Measurements from ENCODE around the gene JHY. TPM values are rescaled to one million over a fixed set of nuclear protein-coding genes. Genes with fewer than 3 reads are reported as not detected.

Gene JHY
- total RNA-seq, 1 experiment from 2014 or later, result 3.1 TPM

- in situ Hi-C loops (cut with HindIII; ENCODE audit: low pct_unique_long_range_greater_than_20kb, low sequenced_read_pairs), result no loop called here
- DNase-seq (ENCODE audit: low read depth), result peak; percentile 64
These were observed 99.1 kb downstream of the JHY start, which contains the start of gene BSX for GRCh38 chr11:122981388-122982264. Gene BSX, minus strand, starts transcription at chr11:122981834. Its CDS starts 163 bp downstream, at chr11:122981671.

- DNase-seq (ENCODE audit: low read depth), result no peak
- in situ Hi-C loops (cut with HindIII; ENCODE audit: low pct_unique_long_range_greater_than_20kb, low sequenced_read_pairs), result no loop called here
These were observed 101.1 kb downstream of the JHY start for GRCh38 chr11:122983438-122984185.

DNA sequence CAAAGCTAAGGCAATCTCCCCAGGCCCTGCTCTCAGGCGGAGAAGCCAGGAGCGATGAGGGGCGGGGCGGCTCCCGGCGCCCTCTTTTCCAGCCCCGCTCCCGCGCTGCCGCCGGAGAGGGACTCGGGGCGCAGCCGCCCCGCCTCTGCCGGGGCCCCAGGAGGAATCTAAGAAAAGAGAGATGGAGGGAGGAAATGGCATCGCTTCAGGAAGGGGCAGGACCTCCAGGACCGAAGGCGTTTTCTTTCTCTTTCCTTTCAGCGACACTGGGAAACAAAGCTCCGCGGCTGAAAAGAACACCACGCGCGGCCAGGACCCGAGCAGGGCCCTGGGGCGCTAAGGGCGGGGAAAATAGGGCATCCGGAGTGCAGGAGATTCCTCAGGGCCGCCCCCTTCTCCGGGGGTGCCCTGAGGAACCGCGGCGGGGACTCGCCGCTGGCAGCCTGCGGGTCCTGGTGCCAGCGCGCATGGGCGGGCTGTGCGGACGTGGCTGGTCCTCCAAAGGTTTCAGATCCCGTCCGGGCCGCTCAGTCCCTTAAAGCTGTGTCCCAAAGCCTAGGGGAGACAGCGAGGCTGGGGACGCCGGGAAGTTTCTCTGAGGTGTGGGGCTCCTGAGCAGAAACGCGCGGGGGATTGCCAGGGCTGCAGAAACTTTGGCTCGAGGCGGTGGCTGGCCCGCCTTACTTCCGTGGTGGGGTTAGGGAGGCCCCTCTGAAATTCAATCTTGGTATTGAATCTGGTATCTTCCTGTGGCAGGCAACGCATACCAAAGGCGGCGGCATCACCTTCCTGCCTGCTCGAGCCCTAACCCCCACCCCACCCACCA is 101.8 kb downstream of the JHY start:
- in situ Hi-C loops (cut with HindIII; ENCODE audit: low pct_unique_long_range_greater_than_20kb, low sequenced_read_pairs), result no loop called here
- DNase-seq (ENCODE audit: low read depth), result no peak

GRCh38 chr11:122995526-122995925 is 113.0 kb downstream of the JHY start:
- in situ Hi-C loops (cut with HindIII; ENCODE audit: low pct_unique_long_range_greater_than_20kb, low sequenced_read_pairs), result no loop called here
- DNase-seq (ENCODE audit: low read depth), result no peak

DNA sequence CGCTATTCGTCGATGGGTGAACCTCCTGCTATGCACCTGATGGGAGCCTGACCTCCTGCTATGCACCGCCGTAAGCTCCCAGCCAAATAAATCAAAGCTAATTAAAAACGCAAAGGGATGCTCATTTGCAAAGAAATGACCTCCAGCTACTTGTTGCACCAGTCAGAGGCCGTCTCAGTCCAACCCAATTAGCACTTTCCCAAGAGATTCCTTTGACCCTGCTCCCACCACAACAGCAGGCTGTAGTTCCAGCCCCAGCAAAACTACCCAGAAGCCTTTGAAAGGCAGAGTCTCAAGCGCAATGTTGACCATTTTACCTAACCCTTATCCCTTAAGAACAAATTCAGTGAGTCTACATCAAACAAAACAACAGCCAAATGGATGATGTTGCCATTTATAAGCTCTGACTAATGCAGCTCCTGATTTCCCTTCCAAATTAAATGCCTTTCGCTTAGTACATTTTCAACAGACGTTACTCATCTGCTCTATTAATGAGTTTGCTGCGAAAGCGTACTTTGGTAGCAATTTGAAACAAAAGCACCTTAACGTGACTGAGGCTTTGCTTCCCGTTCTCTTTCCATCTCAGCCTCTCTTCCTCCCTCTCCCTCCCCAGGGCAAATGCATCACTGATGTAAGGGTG is 116.3 kb downstream of the JHY start:
- in situ Hi-C loops (cut with HindIII; ENCODE audit: low pct_unique_long_range_greater_than_20kb, low sequenced_read_pairs), result no loop called here
- no peak for DNase-seq (ENCODE audit: low read depth)

DNA sequence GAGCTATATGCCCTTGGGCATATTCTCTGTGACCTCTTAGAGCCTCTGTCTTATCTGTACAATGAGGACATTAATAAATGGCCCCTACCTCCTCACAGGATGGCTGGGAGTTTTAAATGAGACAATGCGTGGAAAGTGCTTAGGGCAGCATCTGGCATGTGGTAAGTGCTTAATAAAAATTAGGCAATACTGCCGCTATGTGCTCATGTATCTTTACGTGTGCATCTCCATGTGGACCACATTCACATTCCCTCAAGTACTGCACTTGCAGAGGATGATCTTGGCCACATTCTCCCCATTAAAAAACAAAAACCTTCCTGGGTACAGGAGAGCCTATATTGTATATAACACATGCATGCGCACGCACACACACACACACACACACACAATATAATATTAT is 118.2 kb downstream of the JHY start:
- DNase-seq (ENCODE audit: low read depth), result no peak
- in situ Hi-C loops (cut with HindIII; ENCODE audit: low pct_unique_long_range_greater_than_20kb, low sequenced_read_pairs), result no loop called here

DNA sequence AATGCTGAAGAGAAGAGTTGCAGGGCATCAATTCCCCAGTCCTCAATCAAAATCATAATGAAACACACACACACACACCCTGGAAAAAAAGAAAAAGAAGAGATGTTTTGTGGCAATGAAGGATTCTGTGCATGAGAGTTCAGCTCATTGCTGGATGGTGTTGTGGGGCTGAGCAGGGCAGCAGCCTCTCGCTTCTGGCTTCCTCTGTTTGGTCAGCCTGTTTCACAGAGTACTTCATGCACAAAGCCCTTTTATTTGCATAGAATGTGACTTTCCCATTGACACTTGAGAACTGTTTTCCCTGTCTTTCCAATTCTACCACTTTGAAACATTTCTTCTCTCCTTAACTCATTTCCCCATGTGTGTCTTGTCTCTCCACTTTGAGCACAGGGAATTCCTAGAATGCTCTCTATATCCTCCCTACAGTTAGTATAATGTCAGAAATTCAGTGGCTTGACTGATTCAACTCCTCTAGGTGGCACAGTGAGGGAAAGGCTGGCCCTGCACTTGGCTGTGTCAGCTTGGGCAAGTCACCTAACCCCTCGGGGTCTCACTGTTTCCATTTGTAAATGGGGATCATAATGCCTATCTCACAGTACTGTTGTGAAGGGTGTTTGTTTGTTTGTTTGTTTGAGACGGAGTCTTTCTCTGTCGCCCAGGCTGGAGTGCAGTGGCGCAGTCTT is 124.4 kb downstream of the JHY start:
- in situ Hi-C loops (cut with HindIII; ENCODE audit: low pct_unique_long_range_greater_than_20kb, low sequenced_read_pairs), result no loop called here

More for the DNA sequence above, 124.4 kb downstream of the JHY start:
- DNase-seq (ENCODE audit: low read depth), result no peak

Other genes starting within 250 kb of the JHY start
- gene UBASH3B, start 227.0 kb upstream of the JHY start, total RNA-seq (2014; rRNA removed; shearing (Covaris generic); ENCODE audit: low replicate concordance), result 29.4 and 31.6 TPM in 2 replicates
- gene CRTAM, start 44.3 kb upstream of the JHY start, total RNA-seq (2014; rRNA removed; shearing (Covaris generic); ENCODE audit: low replicate concordance), result 1.1 TPM in 1 of 2 replicates, not detected in the other
- not detected in 2 replicates for gene BSX, start 99.1 kb downstream of the JHY start, total RNA-seq (2014; rRNA removed; shearing (Covaris generic); ENCODE audit: low replicate concordance)
- gene HSPA8, start 179.4 kb downstream of the JHY start, total RNA-seq (2014; rRNA removed; shearing (Covaris generic); ENCODE audit: low replicate concordance), result 1,733 and 2,309 TPM in 2 replicates